ENCODE results near the gene PHOSPHO1. TPM values are rescaled to one million over a fixed set of nuclear protein-coding genes. Genes with fewer than 3 reads are reported as not detected.

The PHOSPHO1 gene
- 0.28 to 1.1 TPM (median 0.53 TPM) in 5 replicates for total RNA-seq (2022; extraction: Qiagen RNA extraction)

GRCh38 chr17:49230636-49231562 lies at the start of gene PHOSPHO1:
Gene PHOSPHO1 (minus strand): TSS chr17:49230787. CDS start chr17:49226691, 4,096 bp downstream.

DNA sequence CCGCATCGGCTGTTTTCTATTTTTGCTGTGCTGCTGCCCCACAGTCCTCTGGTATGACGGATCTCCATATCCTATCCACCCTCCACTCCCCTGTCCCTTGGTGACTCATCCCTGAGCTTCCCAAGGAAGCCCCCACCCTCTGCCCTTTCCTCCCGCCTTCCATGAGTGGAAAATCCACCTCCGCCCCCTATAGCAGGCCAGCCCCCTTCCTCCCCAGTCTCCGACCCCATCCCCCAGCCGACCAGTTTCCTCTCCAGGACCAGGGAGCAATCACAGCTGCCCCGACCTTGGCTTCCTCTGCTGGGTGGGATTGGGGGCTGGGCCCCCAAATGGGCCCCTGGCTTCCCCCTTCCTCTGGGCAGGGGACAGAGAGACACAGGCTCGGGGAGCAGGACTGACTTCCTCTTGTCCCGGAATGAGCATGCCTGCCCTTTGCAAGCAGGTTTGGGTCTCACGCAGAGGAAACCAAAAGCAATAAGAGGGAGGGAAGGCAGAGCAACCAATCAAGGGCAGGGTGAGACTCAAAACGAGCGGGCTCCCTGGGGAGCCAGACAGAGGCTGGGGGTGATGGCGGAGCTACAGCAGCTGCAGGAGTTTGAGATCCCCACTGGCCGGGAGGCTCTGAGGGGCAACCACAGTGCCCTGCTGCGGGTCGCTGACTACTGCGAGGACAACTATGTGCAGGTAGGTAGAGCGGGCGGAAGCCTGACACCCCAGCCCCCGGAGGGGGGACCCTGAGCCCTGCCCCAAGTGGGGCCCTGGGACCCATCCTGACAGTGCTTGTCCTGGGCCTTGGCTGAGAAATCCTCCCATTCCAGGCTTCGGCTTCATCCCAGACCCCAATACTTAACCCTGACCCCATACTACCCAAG lies 20.2 kb downstream of the PHOSPHO1 start, which contains the start of the genes ABI3 and GNGT2:
TSS of gene ABI3 (plus strand) at position 550 of the 872 bp plus-strand sequence. CDS start at position 568, 18 bp downstream.
TSS of gene GNGT2 (minus strand) at position 417 of the 872 bp plus-strand sequence. CDS start 3,152 bp downstream, outside the sequence.

Other genes starting within 250 kb of the PHOSPHO1 start
- 49.8 to 95.2 TPM (median 92.0 TPM) in 5 replicates for gene IGF2BP1, start 233.4 kb downstream of the PHOSPHO1 start, total RNA-seq (2022; extraction: Qiagen RNA extraction)
- 0.36 to 0.52 TPM (median 0.38 TPM) in 5 replicates for gene B4GALNT2, start 98.0 kb downstream of the PHOSPHO1 start, total RNA-seq (2022; extraction: Qiagen RNA extraction)
- gene GNGT2, start 20.2 kb downstream of the PHOSPHO1 start, total RNA-seq (2022; extraction: Qiagen RNA extraction): 0.39 to 1.1 TPM (median 0.70 TPM) in 5 replicates
- gene ABI3, start 20.1 kb downstream of the PHOSPHO1 start, total RNA-seq (2022; extraction: Qiagen RNA extraction): 0.05 to 0.09 TPM in 2 of 5 replicates, not detected in the others
- 9.6 to 12.6 TPM (median 10.3 TPM) in 5 replicates for gene ZNF652, start 131.5 kb upstream of the PHOSPHO1 start, total RNA-seq (2022; extraction: Qiagen RNA extraction)
- 324 to 469 TPM (median 419 TPM) in 5 replicates for gene PHB1, start 184.1 kb upstream of the PHOSPHO1 start, total RNA-seq (2022; extraction: Qiagen RNA extraction)

Measured in A549 treated with dexamethasone at 1 μM for 4 hours (cell line).